ENCODE results near the gene GDF15.

The GDF15 gene

DNA sequence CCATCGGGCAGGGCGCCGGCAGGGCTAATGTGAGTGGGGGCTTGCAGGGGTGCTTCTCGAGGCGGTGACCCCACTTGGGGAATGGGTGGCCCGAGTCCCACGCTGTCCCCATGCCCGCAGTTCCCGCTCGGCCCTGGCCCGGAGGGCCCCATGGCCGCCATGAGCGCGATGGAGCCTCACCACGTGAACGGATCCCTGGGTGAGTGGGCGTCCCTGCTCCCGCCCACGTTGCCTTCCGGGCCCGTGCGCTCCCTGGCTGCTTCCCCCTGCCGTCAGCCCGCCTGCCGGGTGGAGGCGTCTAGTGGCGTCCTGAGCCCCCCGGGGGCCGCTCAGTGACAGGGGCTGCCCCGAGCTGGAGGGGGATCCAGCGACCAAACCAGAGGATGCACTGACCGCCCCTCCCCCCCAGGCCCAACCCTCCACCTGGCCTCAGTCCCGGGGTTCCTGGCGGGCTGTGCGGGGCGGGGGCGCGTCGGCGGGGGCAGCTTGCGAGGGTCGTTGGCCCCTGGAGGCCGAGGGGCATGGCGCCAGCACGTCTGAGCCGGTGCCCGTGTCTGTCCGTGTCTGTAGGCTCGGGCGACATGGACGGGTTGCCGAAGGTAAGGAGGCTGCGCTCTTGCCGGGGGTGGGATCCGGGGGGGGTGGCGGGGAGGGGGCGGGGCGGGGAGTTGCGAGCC lies 47.2 kb downstream of the GDF15 start:
- DNase-seq: peak; percentile 43

DNA sequence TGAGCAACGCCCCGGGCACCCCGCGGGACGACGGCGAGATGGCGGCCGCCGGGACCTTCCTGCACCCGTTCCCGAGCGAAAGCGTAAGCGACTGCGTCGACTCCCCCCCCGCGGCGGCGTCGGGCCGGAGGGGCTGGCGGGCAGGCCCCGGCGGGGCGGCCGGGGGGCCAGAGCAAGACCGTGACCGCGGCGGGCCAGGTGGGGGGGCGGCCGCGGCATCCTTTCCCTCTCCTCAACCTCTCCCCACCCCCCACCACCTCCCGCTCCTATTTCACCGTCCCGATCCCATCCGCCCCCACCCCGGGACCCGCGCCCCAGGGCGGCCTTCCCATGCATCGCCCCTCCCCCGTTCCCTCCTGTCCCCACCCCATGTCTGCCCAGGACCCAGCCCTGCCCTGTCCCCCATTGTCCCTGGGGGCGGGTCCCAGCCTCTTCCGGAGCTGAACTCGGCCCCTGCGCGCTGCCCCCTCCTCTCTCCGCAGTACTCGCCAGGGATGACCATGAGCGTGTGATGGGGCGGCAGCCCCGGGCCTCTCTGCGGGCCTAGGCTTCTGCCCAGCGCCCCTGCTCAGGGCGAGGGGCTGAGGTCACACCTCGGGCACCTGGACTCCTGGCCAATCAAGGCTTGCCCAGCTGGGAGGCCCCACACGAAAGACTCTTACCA lies 47.9 kb downstream of the GDF15 start:
- no peak for DNase-seq

DNA sequence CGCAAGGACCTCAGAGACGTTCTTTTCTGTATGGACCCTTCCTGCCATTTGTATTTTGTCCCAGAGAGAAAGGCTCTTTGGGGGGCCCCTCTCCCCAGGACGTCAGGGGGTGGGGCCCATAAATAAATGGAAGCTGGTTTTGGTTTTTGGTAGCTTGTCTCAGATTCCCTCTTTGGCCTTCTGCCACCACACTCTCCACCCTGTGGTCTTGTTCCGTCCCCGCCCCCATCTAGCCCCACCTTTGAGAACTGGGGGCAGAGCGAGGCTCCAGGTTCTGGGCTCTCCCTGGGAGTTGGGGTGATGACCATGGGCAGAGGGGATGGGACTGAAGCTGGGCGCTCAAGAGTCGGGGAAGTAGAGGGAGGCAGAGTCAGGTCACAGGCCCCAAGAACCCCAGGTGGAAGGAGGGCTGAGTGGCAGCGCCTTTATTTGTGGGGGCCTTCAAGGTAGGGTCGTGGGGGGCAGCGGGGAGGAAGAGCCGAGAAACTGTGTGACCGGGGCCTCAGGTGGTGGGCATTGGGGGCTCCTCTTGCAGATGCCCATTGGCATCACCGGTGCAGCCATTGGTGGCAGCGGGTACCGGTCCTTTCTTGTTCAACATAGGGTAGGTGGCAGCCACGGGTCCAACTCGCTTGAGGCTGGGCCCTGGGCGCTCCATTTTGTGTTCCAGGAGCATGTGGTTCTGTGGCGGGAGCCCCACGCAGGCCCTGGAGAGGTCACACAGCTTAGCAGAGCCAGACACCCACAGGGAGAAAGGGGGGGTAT lies 48.6 kb downstream of the GDF15 start:
- no peak for DNase-seq

GRCh38 chr19:18435178-18435841 lies 49.4 kb downstream of the GDF15 start:
- no peak for DNase-seq

DNA sequence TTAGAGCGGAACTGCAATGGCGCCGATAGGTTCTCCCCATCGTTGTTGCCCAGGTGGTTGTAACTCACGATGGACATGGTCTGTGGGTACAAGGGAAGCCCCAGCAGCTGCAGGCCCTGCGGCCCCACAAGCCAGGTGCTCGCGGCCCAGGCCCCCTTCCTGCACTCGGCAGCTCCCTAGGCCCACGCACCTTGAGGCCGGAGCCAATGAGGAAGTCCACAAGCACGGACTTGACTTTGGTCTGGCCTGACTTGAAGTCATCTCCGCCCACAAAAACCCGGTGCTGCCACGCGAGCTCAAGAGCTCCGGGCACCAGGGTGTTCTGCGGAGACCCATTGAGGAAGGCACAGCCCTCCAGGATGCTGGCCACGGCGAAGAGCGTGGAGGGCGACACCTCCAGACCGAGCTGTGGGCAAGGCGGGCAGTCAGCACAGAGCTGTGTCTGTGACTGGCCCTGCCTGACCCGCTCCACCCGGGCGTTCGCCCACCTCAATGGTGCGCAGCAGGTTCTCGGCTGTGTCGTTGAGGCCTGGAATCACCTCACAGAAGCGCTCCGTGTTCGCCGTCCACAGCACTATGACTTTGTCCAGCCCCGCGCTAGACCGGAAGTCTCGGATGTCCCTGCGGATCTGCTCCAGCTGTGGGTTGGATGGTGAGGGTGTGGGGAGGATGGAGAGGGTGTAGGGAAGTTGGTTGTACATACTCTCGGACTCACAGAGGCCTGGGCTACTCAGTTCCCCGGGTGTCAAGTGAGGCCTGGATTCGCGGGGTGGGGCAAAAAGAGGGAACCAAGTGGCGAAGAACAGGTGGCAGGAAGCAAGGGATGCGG lies 50.1 kb downstream of the GDF15 start:
- no peak for DNase-seq

GRCh38 chr19:18436671-18437490 lies 50.9 kb downstream of the GDF15 start:
- DNase-seq: peak; percentile 68

DNA sequence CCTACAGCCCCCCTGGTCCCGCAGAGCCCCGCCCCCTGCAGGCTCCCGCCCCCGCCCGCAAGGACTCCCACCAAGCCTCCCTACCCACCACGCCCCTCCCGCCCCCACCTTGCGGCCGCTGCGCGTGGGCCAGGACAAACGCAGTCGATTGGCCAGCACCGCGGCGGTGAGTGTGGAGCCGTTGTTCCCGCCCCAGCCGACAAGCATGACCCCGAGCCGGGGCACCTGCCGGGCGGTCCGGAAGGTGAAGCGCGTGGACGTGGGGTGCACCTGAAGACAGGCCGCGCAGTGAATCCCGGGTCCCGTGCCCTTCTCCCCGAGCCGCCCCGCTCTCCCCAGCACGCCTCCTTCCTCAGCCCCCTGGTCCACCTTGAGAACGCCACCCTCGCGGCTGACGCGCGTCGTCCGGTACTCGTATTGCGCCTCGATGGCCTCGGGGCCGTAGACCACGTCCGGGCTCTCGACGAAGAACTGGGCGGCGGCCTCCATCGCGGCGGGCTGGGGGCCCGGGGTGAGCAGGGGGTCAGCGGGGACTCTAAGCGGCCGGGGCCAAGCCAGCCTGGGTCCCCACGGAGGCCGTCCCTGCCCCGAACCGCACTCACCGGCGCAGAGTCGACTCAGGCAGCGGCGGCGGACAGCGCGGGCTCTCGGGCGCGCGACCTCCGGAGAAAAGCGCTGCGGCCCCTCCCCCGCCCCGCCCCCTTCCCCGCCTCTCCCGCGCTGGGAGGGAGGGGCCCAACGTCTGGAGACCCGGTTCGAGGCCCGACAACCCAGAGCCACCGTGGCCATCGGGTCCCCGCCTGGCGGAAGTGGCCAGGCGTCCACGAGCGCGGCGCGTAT lies 51.8 kb downstream of the GDF15 start, which contains the start of gene ISYNA1:
TSS of gene ISYNA1 (minus strand) at position 643 of the 840 bp plus-strand sequence. CDS start at position 489, 154 bp downstream.
- peak; percentile 52 for DNase-seq

DNA sequence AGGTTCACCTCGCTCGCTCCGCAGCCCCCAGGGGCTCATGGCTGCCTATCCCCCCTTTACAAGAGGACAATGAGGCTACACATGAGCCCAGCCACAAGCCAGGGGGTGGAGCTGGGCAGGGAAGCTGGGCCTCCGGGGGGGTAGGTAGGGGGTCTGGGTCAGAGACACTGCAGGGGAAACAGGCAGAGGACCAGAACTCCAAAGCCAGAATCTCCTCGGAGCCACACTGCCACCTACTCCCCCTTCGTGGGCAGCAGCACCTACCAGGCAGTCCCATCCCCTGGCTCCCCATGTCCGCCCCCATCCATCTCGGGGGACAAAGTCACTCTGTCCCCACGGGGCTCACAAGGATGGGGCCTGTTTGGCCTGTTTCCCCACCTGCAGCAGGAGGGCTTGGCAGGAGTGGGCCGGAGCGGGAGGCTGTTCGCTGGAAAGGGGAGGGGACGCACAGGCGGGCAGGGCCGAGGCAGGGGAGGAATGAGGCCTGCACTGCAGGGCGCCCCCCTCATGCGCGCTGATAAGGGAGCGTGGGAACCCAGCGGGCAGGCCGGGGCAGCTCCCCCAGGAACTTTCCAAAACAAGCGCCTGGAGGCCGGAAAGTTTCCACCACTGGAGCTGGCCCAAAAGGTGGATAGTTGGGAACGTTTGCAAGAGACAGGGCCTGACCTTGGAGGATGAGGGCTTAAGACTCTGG lies 52.5 kb downstream of the GDF15 start:
- DNase-seq: no peak
